GM21576 (cell line): ENCODE measurements around the gene PSMG2.
"Not testable (repeated sequence)": the region's sequence is repeated elsewhere in the genome, so short reads cannot be mapped to it uniquely, and the experiment has no call there.

Source experiments
- ATAC-seq: cut with Tn5 transposase; IDR thresholded peaks from one replicate; pipeline ENCODE4 v1.9.1; 2021; ENCODE audit warnings: mild to moderate bottlenecking, moderate library complexity; ENCODE audit not compliant: unreplicated experiment

PSMG2 gene

DNA sequence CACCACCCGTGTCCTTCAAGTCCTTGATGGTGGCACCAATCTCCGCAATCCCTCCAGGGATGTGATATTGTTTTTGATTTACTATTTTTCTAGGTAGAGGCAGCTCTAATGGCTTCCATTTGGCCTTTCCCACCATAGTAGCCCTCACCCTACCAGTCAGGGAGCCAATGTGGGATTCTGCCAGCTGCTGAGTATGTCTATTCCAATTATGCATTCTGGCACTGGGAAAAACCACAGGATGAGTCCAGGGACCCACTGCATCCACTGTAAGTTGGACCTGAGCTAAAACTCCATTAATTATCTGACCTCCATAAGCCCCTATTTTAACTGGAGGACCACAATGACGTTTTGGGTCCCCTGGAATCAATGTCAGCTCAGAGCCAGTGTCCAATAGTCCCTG lies 55.7 kb downstream of the PSMG2 start:
- ATAC-seq, result not testable (repeated sequence)

DNA sequence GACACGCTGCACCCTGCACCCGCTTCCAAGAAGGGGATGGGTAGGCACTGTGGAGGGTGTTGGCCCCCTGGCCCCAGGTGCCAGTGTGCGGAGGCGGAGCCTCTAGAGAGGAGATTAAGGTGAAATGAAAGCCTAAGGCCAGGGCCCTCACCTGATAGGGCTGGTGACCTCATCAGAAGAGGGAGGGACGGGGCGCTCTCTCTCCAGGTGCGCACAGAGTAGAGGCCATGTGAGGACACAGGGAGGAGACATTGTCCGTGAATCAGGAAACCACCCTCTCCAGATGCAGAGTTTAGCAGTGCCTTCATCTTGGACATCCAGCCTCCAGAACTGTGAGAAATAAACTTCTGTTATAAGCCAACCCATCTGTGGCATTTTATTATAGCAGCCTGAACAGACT lies 62.3 kb downstream of the PSMG2 start:
- no peak for ATAC-seq

DNA sequence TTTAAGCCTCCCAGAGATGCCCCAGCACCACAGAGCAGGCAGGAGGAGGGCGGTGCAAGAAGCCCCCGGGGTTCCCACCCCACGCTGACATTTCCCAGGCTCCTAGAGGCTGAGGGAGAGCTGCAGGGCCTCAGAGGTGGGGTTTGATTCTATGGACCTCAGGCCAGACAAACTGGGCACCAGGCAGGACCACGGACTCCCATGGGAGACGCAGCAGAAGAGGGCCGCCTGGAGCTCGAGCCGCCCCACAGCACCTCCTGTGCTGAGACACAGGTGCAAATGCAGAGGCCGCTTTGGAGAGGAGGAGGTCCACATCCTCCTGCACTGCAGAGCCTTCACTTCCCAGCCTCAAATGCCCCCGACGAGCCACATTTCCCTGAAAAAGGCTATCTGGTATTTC lies 62.7 kb downstream of the PSMG2 start:
- ATAC-seq, result no peak

DNA sequence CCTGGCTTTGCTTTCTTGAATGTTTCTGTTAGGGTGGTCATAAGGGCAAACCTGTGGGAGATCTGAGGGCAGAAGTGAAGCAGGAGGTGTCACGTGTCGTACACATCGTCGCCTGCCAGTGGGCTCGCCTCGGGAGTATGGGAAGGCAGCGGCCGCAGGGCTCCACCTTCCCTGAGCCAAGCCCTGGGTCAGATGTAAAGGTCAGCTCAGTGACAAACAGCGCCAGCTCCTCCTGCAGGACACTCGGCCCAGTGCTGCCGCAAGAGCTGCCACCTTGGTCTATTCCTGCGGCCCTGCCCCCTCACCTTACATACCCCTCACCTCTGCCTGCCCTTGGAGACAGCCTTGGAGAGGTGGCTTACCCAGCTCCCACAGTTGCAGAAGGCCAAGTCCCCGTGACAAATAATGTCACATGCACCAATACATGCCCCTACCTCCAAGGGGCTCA lies 64.2 kb downstream of the PSMG2 start:
- ATAC-seq, result no peak

DNA sequence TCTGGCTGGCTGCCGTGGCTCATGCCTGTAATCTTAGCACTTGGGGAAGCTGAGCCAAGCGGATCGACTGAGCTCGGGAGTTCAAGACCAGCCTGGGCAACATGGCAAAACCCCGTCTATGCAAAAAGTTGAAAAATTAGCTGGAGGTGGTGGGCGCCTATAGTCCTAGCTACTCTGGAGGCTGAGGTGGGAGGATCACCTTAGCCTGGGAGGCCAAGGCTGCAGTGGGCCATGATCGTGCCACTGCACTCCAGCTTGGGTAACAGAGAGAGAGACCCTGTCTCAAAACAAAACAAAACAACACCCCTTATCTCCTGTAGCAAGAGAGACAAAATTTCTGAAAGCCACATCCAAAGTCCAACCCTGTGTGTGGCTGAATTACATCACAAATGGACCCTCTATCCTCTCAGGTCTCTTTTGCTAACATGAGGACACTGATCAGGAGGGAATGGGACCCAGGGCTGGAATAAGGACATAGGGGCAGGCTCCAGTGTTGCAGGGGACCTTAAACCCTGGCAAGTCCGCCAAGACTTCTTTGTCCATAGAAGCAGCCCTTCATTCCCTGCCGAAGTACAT lies 64.8 kb downstream of the PSMG2 start:
- ATAC-seq, result no peak

DNA sequence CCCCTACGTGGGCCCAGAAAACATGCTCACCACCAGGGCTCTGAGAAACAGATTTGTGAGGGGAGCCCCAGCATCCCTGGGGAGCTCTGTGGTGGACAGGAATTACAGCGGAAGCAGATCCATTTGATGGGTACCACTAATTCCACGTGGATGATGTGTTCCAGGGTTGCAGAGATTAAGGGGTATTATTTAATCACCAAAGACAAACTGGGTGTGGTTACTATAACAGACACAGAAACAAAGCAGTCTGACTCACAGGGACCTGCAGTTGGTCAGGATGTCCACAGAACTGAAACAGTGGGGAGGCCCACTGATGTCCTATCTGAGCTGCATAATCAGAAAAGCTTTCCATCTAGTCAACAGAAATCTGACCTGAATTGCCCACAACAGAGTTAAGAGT lies 65.8 kb downstream of the PSMG2 start:
- no peak for ATAC-seq

DNA sequence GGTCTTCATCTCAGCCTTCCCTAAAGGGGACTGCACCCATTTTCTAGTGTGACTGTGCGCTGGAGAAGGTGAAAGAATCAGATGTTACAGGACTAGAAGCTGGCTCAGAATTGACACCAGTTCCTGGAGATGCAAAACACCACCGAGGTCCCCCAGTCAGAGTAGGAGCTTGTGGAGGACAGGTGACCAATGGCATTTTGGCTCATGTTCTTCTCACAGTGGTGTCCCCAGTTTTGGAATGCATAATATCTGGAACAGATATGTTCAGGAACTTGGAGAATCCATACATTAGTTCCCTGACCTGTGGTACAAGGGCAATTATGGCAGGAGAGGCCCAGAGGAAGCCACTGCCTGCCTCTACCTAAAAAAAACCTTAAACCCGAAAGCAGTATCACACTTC lies 66.3 kb downstream of the PSMG2 start:
- no peak for ATAC-seq

DNA sequence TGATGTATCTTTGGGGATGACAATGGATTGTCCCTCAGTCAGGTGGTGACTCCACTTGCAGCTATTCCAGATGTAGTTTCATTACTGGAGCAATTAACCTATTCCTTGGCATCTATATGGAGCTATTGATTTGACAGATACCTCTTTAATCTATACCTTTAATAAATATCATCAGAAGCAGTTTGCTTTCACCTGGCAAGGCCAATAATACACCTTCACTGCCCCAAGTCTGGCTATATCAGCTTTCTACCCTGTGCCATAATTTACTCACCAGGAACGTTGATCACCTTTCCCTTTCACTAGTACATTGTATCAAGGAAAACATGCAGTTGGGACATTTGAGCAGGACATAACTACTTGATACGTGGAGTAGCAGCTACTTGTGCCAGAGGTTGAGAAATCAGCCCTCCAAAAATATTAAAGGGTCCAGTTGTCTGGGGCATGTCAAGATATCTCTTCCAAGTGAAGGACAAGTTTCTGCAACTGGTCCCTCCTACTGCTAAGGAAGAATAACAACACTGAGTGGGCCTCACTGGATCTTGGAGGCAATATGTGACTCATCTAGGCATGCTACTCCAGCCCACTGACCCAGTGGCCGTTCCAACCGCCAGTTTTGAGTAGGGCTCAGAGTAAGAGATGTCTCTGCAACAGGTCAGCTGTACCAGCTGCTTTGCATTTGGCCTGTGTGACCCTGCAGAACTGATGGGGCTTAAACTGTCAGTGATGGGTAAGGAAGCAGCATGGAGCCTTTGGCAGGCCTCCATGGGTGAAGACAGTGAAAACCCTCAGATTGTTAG lies 67.0 kb downstream of the PSMG2 start:
- no peak for ATAC-seq

DNA sequence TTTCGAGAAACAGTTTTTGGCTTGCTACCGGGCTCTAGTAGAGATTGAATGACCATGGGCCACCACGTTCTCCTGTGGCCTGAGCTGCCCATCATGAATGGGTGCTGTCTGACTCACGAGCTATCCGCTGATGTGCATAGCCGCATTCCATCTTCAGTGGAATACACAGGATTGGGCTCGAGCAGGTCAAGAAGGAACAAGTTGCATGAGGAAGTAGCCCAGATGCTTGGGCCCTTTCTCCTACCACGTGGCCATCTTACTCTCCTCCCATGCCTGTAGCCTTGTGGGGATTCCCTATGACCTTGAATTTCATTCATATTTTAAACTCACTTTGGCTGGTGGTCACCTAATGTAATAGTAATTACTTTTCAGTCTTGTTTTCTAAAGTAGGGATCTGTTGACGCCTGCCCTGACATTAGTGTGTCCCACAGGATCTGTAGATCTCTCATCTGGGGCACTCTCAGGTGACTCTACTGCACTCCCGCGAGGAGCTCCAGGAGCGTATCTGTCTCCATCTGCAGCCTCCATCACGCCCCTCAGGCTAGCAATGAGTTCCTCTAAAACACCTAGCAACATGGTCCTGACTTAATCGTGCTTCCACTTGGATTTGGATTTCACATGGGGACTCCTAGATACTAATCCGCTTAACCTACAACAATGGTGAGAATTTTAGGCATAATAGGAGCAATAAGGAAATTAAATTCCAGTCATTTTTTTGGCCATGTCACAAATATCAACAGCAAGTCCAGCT lies 67.8 kb downstream of the PSMG2 start:
- no peak for ATAC-seq

DNA sequence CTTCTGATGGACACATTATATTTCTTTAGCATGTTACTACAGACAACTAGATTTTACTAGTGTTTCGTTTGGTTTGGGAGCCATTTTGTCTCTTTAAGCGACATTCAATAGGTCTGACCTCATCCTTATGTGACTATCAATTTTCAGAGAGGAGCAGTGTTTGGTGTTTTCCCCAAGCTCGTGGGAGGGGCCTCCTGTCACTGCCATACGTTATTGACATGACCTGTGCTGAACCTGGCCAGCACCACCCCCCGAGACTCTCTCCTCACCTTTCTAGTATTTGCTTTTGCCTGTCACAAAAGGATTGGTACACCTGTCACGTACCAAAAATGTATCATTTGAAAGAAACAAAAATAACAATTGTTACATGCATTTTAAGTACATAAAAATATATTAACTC lies 69.3 kb downstream of the PSMG2 start:
- no peak for ATAC-seq

DNA sequence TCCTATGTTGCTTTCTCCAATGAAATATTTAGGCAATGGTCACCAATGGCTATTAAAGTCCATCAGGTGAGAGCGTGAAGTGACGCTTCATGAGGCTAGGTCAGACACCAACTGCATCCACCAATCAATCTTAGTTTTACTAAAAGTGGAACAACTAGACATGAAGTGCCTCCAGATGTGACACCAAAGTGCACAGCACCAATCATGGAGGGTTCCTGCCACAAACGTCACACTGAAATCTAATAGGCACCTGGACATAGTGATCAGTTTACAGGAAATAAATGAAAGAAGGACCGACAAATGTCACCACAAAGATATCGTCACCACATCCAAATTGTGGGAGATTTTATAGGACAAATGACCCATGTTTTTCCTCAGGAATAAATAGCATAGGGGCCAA lies 70.5 kb downstream of the PSMG2 start:
- no peak for ATAC-seq

DNA sequence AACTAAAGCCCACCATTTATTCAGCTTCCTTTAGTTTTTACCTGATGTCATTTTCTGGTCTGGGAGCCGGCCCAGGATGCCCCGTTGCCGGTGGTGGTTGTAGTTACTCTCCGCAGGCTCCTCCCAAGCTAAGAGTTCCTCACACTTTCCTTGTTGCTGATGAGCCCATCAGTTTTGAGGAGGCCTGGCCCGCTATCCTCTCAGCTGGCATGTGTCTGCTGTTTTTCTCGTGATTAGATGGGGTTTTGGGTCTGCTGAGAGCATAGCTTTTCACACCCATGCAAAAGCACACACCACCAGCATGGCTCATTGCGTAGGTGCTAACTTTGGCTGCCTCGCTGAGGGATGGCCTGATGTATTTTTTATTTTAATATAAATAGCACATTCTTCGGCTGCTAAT lies 72.1 kb downstream of the PSMG2 start:
- ATAC-seq, result no peak
